ENCODE measurements around the gene ST3GAL5.
A peak's percentile ranks its signal among the peaks of the same experiment; 100 is the strongest.

Gene ST3GAL5

DNA sequence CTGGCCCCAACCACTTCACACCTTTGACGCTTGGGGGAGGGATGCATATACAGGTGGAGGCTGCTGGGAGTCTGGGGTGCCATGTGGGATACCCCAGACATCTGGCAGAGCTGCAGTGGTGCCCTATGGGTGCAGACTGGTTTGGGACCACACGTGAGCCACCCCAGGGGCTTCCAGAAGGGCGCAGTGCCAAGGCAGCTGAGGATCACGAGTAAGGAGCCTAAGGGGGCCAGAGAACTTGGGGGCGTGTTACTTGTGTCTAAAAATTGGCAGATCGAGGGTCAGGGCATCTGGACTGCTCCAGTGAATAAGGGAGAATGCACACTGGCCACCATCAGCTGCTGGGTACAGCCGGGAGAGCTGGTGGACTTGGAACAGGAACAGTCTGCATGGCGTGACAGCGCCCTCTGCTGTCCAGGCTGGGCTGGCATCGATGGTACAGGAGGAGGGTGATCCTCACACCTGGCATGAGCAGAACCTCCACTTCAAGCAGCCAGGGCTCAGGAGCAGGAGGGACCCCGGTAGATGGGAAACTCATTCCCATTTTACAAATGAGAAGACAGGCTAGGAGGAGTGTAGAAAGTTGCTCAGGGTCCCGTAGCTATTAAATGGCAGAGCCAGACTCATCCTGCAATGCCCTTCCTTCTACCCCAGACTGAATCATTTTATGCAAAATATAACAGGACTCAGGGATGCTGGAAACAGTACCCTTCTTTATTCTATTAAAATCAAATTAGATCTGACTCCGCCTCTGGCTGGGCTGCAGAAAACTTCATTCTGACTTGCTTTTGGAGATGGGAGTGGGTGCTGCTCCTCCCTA lies 74.6 kb downstream of the ST3GAL5 start:
- no peak overlapping the region for H2AFZ ChIP-seq
- H3K27ac ChIP-seq = no peak overlapping the region
- no peaks in the 10 kb centered on the region for H3K27me3 ChIP-seq (ENCODE audit: control insufficient read depth, insufficient read depth, low read length)
- H3K79me2 ChIP-seq = no peaks in the 10 kb centered on the region
- H3K4me3 ChIP-seq (ENCODE audit: low read depth, low read length) = no peak overlapping the region
- TF ChIP-seq, protein P1, sequence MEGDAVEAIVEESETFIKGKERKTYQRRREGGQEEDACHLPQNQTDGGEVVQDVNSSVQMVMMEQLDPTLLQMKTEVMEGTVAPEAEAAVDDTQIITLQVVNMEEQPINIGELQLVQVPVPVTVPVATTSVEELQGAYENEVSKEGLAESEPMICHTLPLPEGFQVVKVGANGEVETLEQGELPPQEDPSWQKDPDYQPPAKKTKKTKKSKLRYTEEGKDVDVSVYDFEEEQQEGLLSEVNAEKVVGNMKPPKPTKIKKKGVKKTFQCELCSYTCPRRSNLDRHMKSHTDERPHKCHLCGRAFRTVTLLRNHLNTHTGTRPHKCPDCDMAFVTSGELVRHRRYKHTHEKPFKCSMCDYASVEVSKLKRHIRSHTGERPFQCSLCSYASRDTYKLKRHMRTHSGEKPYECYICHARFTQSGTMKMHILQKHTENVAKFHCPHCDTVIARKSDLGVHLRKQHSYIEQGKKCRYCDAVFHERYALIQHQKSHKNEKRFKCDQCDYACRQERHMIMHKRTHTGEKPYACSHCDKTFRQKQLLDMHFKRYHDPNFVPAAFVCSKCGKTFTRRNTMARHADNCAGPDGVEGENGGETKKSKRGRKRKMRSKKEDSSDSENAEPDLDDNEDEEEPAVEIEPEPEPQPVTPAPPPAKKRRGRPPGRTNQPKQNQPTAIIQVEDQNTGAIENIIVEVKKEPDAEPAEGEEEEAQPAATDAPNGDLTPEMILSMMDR (IDR thresholded peaks at IDR 0.05) = peak; percentile 92
- no peak overlapping the region for H3K4me2 ChIP-seq (ENCODE audit: low read length)
- no peaks in the 10 kb centered on the region for H3K4me1 ChIP-seq
- H3K36me3 ChIP-seq (ENCODE audit: control insufficient read depth, insufficient read depth, low read length) = no peaks in the 10 kb centered on the region
- H3K9ac ChIP-seq = no peak overlapping the region
- no peaks in the 10 kb centered on the region for H3K9me3 ChIP-seq (ENCODE audit: control insufficient read depth, low read length)

DNA sequence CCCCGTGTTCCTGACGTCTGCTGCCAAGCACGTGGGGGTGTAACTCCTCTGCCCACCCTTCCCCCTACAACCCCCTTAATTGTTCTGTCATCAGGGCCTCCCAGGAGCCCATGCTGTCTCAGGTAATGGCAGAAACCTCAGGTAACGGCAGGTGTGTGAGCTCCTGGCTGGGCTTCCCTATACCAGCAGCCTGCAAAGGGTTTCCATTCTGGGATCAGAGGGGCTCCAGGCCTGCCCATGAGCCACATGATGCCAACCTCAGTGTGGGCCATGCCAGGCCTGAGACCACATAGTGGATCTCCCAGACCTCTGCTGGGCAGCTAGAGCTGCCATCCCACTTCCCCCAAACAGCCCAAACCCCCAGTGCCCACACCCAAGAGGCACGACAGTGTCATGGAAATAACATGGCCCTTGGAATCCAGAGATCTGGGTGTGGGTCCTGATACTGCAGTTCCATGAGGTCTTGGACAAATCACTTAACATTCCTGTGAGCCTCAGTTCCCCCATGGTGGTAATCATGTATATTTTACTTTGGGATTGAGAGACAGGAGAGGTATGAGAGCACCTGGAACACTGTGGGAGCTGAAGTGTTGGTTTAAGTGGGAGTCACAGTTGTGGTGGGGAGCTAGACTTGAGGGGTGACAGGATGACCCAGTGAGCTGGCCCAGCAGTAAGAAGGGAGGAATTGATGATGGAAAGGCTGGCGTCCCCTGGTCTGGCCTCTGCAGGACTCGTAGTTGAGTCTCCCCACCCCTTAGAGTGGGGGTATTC lies 75.4 kb downstream of the ST3GAL5 start:
- TF ChIP-seq, protein P1 (IDR thresholded peaks at IDR 0.05) = no peak
- no peak overlapping the region for H3K4me3 ChIP-seq (ENCODE audit: low read depth, low read length)
- H3K36me3 ChIP-seq (ENCODE audit: control insufficient read depth, insufficient read depth, low read length) = no peaks in the 10 kb centered on the region
- H3K27ac ChIP-seq = no peak overlapping the region
- no peak overlapping the region for H3K9ac ChIP-seq
- H3K79me2 ChIP-seq = no peaks in the 10 kb centered on the region
- no peaks in the 10 kb centered on the region for H3K9me3 ChIP-seq (ENCODE audit: control insufficient read depth, low read length)
- H3K4me1 ChIP-seq = no peaks in the 10 kb centered on the region
- H2AFZ ChIP-seq = no peak overlapping the region
- no peaks in the 10 kb centered on the region for H3K27me3 ChIP-seq (ENCODE audit: control insufficient read depth, insufficient read depth, low read length)
- H3K4me2 ChIP-seq (ENCODE audit: low read length) = no peak overlapping the region

DNA sequence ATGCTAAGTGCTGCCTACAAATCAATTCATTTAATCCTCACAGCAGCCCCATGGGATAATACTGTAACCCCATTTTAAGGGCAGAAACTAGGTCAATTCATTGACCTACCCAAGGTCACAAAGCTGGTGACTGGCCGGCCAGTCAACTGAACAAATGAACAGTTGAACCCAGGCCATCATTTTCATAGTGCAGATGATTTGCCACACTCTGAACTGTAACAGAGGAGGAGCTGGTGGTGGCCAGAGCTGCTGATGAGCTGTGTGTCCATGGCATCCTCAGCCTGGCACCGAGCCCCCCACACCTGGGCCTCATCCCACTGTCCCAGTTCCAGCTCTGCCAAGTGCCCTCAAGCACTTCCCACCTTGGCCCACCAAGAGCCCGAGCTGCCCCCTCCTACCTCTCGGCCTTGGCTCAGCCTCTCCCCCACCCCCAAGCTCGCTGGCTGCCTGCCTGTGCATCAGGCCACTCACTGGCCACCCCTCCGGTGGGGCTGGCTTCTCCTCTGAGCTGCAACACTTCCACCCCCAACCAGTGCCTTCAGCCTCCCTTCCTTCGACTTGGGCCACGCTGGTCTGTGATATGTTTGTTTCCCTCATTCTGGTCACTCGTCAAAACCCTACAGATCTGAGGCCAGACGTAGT lies 76.6 kb downstream of the ST3GAL5 start:
- no peaks in the 10 kb centered on the region for H3K4me1 ChIP-seq
- H3K9ac ChIP-seq = no peak overlapping the region
- no peaks in the 10 kb centered on the region for H3K27me3 ChIP-seq (ENCODE audit: control insufficient read depth, insufficient read depth, low read length)
- no peak overlapping the region for H3K4me2 ChIP-seq (ENCODE audit: low read length)
- no peak overlapping the region for H3K27ac ChIP-seq
- no peaks in the 10 kb centered on the region for H3K79me2 ChIP-seq
- TF ChIP-seq, protein P1 (IDR thresholded peaks at IDR 0.05) = no peak
- H3K9me3 ChIP-seq (ENCODE audit: control insufficient read depth, low read length) = no peaks in the 10 kb centered on the region
- H2AFZ ChIP-seq = no peak overlapping the region
- no peak overlapping the region for H3K4me3 ChIP-seq (ENCODE audit: low read depth, low read length)
- H3K36me3 ChIP-seq (ENCODE audit: control insufficient read depth, insufficient read depth, low read length) = no peaks in the 10 kb centered on the region

DNA sequence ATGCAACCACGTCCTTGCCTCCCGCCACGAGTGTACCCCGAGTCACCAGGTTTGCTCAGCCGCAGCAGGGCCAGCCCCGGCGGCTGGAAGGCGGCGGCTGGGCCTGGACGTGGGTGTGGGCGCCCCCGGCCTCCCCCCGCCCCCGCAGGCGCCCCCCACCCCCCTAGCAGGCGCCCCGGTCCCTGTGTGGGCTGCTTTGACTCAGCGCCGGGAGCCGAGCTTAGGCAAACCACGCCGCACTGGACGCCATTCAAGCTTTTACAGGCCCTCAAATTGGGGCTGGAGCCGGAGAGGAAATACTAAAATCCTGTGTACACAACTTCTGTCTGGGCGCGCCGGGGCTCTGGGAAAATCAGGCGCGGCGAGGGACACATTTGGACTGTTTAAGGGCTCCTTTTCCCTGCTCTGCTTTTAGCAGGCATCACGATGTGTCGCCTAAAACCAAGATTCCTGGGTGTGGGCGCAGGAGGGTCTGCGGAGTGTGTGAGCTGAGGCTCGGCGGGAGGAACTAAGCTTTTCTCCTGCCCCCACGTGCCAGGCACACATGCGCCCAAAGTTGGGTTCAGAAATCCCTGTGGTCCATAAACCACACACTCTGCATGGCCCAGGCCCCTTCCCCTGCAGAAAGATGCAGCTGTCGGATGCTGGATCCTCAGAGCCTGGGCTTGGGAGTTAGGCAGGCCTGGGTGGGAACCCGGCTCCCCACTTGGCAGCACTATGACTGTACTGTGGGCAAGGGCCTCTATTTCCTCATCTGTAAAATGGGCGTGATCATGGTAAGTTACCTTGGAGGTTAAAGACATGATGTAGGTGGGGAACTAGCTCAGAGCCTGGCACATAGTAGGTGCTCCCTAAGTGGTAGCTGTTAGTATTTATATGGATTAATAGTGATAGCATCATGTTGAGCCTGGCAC lies 77.4 kb downstream of the ST3GAL5 start:
- no peaks in the 10 kb centered on the region for H3K36me3 ChIP-seq (ENCODE audit: control insufficient read depth, insufficient read depth, low read length)
- H3K9ac ChIP-seq = no peak overlapping the region
- no peak overlapping the region for H3K4me3 ChIP-seq (ENCODE audit: low read depth, low read length)
- H3K4me2 ChIP-seq (ENCODE audit: low read length) = no peak overlapping the region
- TF ChIP-seq, protein P1 (IDR thresholded peaks at IDR 0.05) = no peak
- no peaks in the 10 kb centered on the region for H3K27me3 ChIP-seq (ENCODE audit: control insufficient read depth, insufficient read depth, low read length)
- no peak overlapping the region for H2AFZ ChIP-seq
- H3K27ac ChIP-seq = no peak overlapping the region
- H3K9me3 ChIP-seq (ENCODE audit: control insufficient read depth, low read length) = no peaks in the 10 kb centered on the region
- H3K79me2 ChIP-seq = no peaks in the 10 kb centered on the region
- no peaks in the 10 kb centered on the region for H3K4me1 ChIP-seq
